ELR (cell line): Measurements from ENCODE around the gene BORCS5.
"Not testable (repeated sequence)": the region's sequence is repeated elsewhere in the genome, so short reads cannot be mapped to it uniquely, and the experiment has no call there.

Experiments
- DNase-seq: peaks from one replicate; pipeline ENCODE4 v3.0.0-alpha.2; 2015; ENCODE audit warnings: low read depth

The BORCS5 gene

GRCh38 chr12:12356896-12357718 lies at the start of gene BORCS5:
Gene BORCS5 (plus strand): TSS chr12:12357078. CDS start chr12:12357452, 374 bp downstream.
- DNase-seq: peak; percentile 97

- DNase-seq: not testable (repeated sequence)
These were observed 46.2 kb upstream of the BORCS5 start for GRCh38 chr12:12310695-12311094.

GRCh38 chr12:12315838-12316237 lies 41.0 kb upstream of the BORCS5 start:
- no peak for DNase-seq

- DNase-seq: no peak
These were observed 37.3 kb upstream of the BORCS5 start for GRCh38 chr12:12319451-12320183.

- DNase-seq: no peak
These were observed 33.8 kb upstream of the BORCS5 start for GRCh38 chr12:12323118-12323517.

DNA sequence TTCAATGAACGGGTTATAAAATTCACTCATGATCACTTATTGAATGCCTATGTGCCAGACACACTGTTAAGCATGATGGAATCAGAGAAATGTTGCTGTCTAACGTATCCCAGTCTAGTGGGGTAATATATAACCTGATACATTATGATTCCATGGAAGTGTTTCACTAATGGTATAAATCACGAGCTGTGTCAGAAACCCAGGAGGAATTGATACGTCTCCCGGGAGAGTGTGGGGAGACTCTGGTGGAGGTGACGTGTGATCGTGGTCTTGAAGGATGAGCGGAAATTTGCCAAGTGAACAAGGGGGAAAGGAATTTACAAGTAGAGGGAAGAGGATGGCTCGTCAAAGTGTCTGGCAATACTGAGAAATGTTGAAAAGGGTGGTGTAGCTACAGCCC lies 33.3 kb upstream of the BORCS5 start:
- peak; percentile 65 for DNase-seq

GRCh38 chr12:12326262-12326661 lies 30.6 kb upstream of the BORCS5 start:
- DNase-seq: no peak

DNA sequence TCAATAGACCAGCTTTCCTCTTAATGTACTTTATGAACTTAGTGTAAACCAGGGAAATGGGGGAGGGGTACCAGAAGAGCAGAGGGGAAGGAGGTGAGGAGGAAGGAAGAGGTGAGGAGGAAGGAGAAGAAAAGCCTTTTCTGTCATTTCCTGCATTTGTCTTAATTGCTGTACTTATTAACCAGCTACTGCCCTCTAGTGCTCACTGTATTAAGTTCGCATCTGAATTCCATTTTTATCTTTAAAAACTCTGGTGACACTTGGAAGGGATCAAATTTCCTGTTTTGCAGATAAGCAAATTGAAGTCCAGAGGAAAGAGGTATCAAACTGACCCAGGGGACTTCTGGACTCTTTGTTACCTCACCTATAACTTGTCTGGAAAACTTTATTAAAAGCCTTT lies 29.1 kb upstream of the BORCS5 start:
- DNase-seq: peak; percentile 83

DNA sequence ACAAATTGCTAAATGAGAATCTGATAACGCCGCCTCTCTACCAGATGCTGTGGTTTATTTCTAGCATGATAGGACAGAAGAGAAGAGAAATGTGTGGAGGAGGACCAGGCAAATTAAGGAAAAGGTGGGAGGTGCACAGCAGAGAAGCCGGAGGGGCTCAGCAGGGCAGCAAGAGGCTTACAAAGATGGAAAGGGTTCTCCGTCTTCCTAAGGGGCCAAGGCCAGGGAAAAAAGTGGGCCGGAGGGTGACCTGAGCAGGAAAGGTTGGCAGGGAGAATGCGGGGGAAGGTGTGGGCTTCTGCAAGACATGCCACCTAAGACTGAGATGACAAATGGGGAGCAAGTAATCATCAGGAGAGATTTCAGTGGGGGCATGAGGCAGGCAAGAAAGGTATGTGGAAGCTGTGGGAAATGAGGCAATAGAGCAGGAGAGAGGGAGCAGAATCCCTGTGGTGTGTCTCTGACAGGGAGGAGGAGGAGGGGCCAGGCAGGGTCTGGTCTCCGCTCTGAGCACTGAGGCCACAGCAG lies 25.6 kb upstream of the BORCS5 start:
- no peak for DNase-seq

DNA sequence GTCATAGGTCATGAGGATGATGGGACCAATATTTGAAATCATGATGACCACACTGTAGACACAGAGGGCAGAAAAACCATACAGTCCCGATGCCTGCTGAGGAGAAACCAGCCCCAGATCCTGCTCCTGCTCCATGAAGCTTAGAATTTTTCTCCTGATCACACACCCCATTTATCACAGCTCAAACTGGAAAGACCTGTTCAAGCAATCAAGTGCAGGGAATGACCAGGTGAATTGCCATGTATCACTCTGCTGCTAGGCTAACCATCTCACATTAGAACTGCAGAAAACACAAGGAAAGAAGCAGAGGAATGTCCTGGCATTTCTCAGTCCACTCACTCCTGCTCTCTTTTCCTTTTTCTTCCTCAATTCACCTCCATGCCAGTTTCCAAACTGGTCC lies 25.0 kb upstream of the BORCS5 start:
- DNase-seq: no peak

DNA sequence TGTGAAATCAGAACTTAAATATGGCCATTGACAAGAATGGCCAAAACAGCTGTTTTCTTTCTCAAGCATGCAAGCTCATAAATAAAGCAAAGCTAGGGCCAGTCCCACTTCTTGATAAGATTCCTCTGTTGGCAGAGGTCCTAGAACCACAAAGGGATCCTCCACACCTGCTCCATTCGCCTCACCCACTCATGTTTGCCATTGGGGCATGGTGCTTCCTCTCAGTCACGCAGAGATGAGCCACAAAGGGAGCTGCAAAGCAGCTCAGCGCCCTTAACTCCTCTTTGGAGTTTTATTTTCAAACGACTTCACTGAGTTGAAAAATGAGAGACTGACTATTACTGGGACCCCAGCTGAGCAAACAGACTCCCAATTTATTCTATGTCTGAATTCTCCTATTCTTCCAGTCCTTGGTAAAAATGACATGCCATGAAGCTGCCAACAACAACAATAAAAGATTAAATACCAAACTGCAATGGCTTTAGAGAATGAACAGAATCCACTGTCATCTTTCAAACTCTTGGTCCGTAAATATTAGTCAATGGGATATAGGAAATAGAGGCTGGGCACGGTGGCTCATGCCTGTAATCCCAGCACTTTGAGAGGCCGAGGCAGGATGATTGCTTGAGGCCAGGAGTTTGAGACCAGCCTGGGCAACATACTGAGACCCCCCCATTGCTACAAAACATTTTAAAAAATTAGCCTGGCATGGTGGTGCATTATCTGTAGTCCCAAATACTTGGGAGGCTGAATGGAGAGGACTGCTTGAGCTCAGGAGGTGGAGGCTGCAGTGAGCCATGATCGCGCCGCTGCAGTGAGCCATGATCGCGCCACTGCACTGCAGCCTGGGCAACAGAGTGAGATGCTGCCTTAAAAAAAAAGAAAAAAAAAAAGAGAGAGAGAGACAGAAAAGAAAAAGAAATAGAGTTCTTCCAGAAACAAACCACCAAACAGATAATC lies 23.2 kb upstream of the BORCS5 start:
- no peak for DNase-seq

DNA sequence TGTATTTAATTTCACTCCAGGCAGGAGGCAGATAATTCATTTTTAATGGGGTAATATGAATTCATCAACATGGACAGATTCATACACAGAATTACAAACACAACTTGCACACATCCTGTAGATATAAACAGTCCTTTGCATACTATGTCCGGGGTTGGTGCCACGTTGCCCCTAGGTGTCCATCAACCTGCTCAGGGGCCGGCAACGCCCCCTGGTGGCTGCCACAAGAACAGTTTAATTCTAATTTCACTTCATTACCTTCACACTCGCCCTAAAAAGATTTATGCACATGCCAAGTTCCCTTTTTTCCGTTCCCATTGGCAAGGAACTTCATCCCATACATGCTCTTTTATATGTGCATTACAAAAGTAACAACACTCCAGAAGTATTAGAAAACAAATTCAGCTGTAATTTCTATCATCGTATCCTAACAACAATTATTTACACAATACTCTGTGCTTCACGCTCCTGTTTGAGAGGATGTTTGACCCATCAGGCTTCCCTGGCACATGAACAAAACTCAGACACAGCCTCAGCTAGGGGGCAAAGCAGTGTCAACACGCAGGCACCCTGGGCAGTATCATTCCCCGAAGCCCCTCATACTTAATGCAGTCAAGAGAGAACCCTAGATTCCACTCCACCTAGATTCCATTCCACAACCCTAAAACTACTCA lies 22.4 kb upstream of the BORCS5 start:
- DNase-seq: peak; percentile 72

DNA sequence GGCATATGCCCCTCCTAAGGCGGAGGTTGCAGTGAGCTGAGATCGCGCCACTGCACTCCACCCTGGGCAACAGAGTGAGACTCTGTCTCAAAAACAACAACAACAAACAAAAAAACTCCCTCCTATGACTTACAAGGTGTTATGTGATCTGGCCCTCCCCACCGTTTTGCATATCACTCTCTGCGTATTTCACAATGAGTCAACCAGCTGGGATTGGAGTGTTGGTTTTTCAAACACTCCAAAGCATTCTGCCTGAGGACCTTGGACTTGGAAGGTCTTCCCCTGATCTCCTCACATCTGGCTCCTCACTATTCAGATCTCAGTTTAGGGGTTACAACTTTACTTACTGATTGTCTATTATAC lies 20.8 kb upstream of the BORCS5 start:
- peak; percentile 40 for DNase-seq

GRCh38 chr12:12336511-12336910 lies 20.4 kb upstream of the BORCS5 start:
- no peak for DNase-seq

DNA sequence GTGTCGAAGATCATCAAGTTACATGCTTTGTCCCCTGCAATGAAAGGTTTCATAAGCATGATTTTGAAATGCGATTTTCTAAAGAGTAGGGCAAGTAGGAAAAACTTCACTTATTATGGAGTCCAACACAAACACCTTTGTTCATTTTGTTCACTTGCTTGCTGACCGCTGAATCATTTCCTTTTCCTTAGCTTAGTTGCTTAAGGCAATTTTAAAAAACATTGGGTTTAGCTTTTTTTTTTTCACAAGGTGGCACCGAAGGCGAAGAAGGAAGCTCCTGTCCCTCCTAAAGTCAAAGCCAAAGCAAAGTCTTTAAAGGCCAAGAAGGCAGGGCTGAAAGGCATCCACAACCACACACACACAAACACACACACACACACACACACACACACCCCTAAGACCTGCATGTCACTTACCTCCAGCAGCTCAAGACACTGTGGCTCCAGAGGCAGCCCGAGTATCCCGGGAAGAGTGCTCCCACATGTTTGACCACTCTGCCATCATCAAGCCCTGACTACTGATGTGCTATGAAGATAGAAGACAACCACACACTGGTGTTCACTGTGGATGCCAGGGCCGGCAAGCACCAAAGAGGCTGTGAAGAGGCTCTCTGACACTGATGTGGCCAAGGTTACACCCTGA lies 18.2 kb upstream of the BORCS5 start:
- peak; percentile 73 for DNase-seq

GRCh38 chr12:12349711-12350665 lies 6.9 kb upstream of the BORCS5 start, which contains the start of gene MANSC1:
Gene MANSC1 (minus strand): TSS chr12:12350242. CDS start chr12:12343314, 6,928 bp downstream.
- DNase-seq: peak; percentile 48

- peak; percentile 25 for DNase-seq
These were observed 5.9 kb upstream of the BORCS5 start for GRCh38 chr12:12350868-12351463.

- not testable (repeated sequence) for DNase-seq
These were observed 5.3 kb upstream of the BORCS5 start for GRCh38 chr12:12351468-12352185.
